Pancreas (tissue), 10 donors: Measurements from ENCODE around the gene P2RY2. TPM values are rescaled to one million over a fixed set of nuclear protein-coding genes. Genes with fewer than 3 reads are reported as not detected.
A peak's percentile ranks its signal among the peaks of the same experiment; 100 is the strongest.
"Not testable (repeated sequence)": the region's sequence is repeated elsewhere in the genome, so short reads cannot be mapped to it uniquely, and the experiment has no call there.

Experiments
- ATAC-seq, 4 donors: fragments of 200-7000 bp; cut with Tn5 transposase; one replicate each; pipeline versions ENCODE4 v1.8.0 to v1.9.1; 2020; ENCODE audit warnings: mild to moderate bottlenecking in 4 of 4, moderate library complexity in 4 of 4
- DNase-seq, 6 donors: peaks; one replicate each; pipeline ENCODE4 v3.0.0-alpha.2; 2020
- FAIRE-seq: peaks from 2 replicates; lab custom pipeline; 2012; peaks lifted over from hg19 to GRCh38; lab: Jason Lieb, UNC
- H3K27ac ChIP-seq, 4 donors: fragments of 200-600 bp; sonication (generic); 1 replicate in 3 of 4; 2 replicates in 1 of 4; pipeline versions ENCODE4 v1.5.0 to v1.8.0; 2020
- H3K27me3 ChIP-seq, 4 donors: fragments of 200-600 bp; one replicate each; pipeline ENCODE4 v1.8.0; 2021
- H3K36me3 ChIP-seq, 3 donors: fragments of 200-600 bp; sonication (generic) in 1 of 3; one replicate each; pipeline versions ENCODE4 v1.5.0 to v1.8.0; 2020 to 2021
- H3K4me1 ChIP-seq, 3 donors: fragments of 200-600 bp; one replicate each; pipeline ENCODE4 v1.8.0; 2021
- H3K4me3 ChIP-seq, 4 donors: fragments of 200-600 bp; sonication (generic) in 2 of 4; one replicate each; pipeline versions ENCODE4 v1.5.0 to v1.8.0; 2020 to 2021
- H3K9me3 ChIP-seq, 4 donors: fragments of 200-600 bp; one replicate each; pipeline ENCODE4 v1.8.0; 2021
- WGBS, 2 donors: extraction: QIAGEN DNeasy Blood & Tissue Kit; methylation state at CpG; one replicate each; pipeline ENCODE4 v1.1.7; 2013; 5-methylcytosine and 5-hydroxymethylcytosine counted together
- intact Hi-C, 3 donors: fragments of 100-400 bp; cut with DNase I; formaldehyde crosslinking; loops; one replicate each; pipeline versions ENCODE4 v1.11.1 to v1.14.2; 2022
- polyA plus RNA-seq, 2 donors: library from polyadenylated mRNA; stranded (reverse); fragments of 200-250 nt; gene quantifications; one replicate each; pipeline ENCODE4 v1.2.3, GENCODE V29; 2013
- total RNA-seq, 6 donors: library from RNA; stranded (reverse); fragmentation: NEBNext Ultra II Directional in 4 of 6; extraction: Animal tissue kit (Norgen Biotek cat#: 25700) in 4 of 6; gene quantifications; one replicate each; pipeline versions ENCODE4 v1.2.1 to v1.2.4, GENCODE V29; 2021 to 2023
- TF ChIP-seq, protein P1 (sequence below), 4 donors: fragments of 200-600 bp; sonication (generic) in 3 of 4; IDR thresholded peaks; one replicate each; pipeline versions ENCODE4 v1.5.0 to v1.8.0; 2021; ENCODE audit warnings: antibody characterized with exemption in 4 of 4
- donor health status: healthy with polysubstance abuse.
- donor health status: DM: no; HTN: no; CAD: no; lungs with moderate emphysema.
- donor health status: DM: no; HTN: no; CAD: no.
- donor health status: control.
- donor health status: control.
- donor health status: Bipolar disorder and iron deficiency.
- donor health status: DM: yes; HTN: yes; CAD: no.
- donor health status: DM: no; HTN: no; CAD: no.
- donor health status: DM: no; HTN: no; CAD: no.
- donor health status: DM: yes; HTN: yes; CAD: no.

P2RY2 gene
- total and polyA plus RNA-seq, 8 donors: 0.24 to 2.0 (median 0.47) TPM

DNA sequence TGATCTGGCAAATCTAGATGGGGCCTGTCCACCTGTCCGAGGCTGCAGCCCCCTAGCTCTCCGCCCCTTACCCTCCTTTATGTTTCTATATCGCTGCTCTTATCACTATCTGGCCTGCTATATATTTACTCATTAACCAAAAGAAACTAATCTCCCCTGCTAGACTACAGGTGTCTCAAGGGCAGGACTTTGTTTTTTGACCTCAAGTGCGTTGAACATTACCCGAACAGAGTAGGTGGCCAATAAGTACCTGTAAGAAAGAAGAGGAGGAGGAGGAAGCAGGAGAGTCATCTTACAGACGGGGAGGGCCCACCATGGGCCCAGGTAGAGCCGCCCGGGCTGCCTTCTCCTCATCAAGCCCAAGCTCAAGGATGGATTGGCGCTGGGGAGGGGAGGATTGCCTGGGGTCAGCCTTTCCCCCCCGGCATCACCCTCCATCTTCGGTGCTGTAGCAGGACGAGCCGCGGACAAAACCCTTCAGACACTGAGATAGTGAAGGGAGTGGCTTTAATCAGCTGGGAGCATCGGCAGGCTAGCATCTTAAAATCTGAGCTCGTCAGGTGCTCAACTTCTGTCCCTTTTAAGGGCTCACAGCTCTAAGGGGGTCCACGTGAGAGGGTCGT is 52.9 kb downstream of the P2RY2 start:
- no peak overlapping the region for H3K27ac ChIP-seq
- TF ChIP-seq, protein P1, sequence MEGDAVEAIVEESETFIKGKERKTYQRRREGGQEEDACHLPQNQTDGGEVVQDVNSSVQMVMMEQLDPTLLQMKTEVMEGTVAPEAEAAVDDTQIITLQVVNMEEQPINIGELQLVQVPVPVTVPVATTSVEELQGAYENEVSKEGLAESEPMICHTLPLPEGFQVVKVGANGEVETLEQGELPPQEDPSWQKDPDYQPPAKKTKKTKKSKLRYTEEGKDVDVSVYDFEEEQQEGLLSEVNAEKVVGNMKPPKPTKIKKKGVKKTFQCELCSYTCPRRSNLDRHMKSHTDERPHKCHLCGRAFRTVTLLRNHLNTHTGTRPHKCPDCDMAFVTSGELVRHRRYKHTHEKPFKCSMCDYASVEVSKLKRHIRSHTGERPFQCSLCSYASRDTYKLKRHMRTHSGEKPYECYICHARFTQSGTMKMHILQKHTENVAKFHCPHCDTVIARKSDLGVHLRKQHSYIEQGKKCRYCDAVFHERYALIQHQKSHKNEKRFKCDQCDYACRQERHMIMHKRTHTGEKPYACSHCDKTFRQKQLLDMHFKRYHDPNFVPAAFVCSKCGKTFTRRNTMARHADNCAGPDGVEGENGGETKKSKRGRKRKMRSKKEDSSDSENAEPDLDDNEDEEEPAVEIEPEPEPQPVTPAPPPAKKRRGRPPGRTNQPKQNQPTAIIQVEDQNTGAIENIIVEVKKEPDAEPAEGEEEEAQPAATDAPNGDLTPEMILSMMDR (IDR thresholded peaks at IDR 0.05): no peak
- ATAC-seq (no peak), FAIRE-seq (no peak), DNase-seq (no peak)
- H3K36me3 ChIP-seq: no peaks in the 10 kb centered on the region
- no peaks in the 10 kb centered on the region for H3K9me3 ChIP-seq
- WGBS, 2 donors: 75 to 77% methylated on average over 18 of the region's 18 CpGs
- no peaks in the 10 kb centered on the region for H3K27me3 ChIP-seq
- H3K4me3 ChIP-seq: no peak overlapping the region
- intact Hi-C loops: no loop called here
- H3K4me1 ChIP-seq: no peaks in the 10 kb centered on the region

DNA sequence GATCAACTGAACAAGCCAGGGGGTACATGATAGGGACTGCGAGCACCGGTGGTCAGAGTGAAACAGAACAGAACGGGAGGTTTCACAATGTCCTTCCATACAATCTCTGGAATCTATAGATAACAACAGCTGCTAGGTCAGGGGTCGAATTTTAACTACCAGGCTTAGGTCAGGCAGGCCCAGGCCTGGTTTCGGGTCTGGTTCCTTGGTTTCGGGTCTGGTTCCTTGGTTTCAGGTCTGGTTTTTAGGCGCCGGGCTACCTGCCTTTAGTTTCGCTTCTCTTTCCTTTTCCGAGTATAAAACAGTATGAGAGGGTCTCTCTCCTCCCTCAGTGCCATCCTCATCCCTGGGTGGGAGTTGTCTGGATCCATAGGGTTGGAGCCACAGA is 53.4 kb downstream of the P2RY2 start:
- intact Hi-C loops, H3K27me3 ChIP-seq, FAIRE-seq, ATAC-seq, H3K36me3 ChIP-seq, H3K9me3 ChIP-seq, H3K27ac ChIP-seq, H3K4me3 ChIP-seq, DNase-seq, H3K4me1 ChIP-seq: not testable (repeated sequence)
- WGBS, 2 donors: 85 to 87% methylated on average over 10 of the region's 10 CpGs

DNA sequence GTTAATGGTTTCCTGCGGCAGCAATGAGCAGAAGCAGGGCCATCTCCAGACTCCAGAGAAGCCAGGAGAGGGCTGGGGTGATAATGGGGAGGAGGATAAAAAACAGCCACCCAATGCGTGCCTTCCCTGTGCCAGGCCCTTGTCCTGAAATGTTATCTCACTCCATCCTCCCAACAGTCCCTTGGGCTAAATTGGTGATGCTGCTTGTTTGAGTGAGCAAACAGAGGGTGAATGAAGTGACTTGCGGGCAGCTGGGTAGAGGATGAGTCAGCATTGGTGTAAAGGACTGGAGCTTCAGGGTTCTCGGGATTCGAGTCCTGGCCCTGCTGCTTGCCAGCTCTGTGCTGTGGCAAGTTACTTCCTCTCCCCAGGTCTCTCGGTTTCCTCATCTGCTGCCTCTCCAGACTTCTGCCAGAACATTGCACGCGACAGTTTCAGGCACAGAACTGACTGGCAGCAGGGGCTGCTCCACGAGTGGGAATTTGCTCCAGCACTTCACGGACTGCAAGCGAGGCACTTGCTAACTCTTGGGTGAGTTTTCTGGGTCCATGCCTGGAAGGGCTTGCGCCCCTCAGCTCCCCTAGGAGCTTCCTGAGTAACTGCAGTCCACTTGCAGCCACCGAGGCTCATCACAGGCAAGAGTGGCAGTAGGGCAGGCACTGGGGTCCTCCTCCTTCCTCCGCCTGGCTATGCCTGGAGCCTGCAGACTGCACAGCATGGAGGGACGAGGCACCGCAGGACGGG is 54.0 kb downstream of the P2RY2 start, which contains the start of gene P2RY6:
Gene P2RY6 (plus strand): TSS at position 403 of the 744 bp plus-strand sequence. CDS start 24,181 bp downstream, outside the sequence.
- 82 to 92% methylated on average over 17 of the region's 17 CpGs for WGBS, 2 donors
- Histone ChIP-seq H3K4me3 (no peak within 1 kb of the TSS), H3K36me3 (no peaks in the 10 kb centered on the region), H3K9me3 (no peaks in the 10 kb centered on the region), H3K27me3 (no peaks in the 10 kb centered on the region), H3K27ac (no peak within 1 kb of the TSS), H3K4me1 (no peaks in the 10 kb centered on the region)
- FAIRE-seq (no peak), DNase-seq (no peak), ATAC-seq (peak in 3 of 4 donors; percentile 19 to 64 (median 58))
- TF ChIP-seq, protein P1 (IDR thresholded peaks at IDR 0.05): no peak
- intact Hi-C loops: no loop called here

DNA sequence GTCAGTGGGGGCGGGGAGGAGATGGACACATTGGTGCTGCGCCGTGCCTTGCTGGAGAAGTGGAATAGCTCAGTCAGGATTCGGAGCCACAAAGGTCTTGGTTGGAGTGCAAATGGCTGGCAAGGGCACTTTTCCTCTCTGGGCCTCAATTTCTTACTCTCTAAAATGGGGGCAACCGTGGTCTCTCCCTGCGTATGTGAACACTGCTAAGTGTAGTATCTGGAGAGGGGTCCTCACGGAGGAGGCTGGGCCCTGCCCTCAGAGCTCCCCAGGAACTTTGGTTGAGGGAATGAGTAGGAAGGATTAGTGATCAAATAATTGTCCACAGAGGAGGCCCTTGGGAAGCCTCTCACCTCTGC is 54.6 kb downstream of the P2RY2 start:
- WGBS, 2 donors: 91 to 92% methylated on average over 7 of the region's 7 CpGs
- TF ChIP-seq, protein P1 (IDR thresholded peaks at IDR 0.05): no peak
- intact Hi-C loops: no loop called here
- H3K4me3 ChIP-seq: no peak overlapping the region
- no peaks in the 10 kb centered on the region for H3K27me3 ChIP-seq
- H3K27ac ChIP-seq: no peak overlapping the region
- H3K9me3 ChIP-seq: no peaks in the 10 kb centered on the region
- H3K36me3 ChIP-seq: no peaks in the 10 kb centered on the region
- ATAC-seq (no peak), DNase-seq (no peak), FAIRE-seq (no peak)
- no peaks in the 10 kb centered on the region for H3K4me1 ChIP-seq

DNA sequence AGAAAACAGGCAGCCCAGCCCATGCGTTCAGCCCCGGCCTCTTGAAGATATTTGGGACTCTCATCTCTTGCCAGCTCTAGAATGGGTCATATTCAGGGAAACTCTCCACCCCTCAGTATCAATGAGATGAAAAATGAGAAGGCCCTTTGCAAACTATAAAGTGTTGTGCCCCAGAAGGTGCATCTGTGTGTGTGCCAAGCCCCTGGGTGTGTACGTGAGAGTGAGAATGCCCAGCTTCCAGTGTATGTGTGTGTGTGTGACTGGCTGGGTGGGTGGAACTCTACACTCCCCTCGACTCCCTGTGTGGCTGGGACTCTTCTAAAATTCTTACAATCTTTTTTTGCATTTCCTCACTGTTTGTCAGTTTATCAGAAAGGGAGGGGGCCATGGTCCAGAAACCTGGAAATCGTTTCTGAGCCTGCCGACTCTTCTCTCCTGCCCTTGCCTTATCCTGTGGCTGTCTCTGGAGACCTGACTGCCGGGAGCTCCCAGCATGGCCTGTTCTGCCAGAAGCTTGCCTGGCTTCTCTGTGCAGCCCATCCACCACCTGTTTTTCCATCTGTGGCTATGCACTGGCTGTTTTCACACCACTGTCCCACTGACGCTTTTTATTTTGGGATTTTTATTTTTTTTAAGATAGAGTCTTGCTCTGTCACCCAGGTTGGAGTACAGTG is 55.3 kb downstream of the P2RY2 start:
- Histone ChIP-seq H3K27ac (no peak overlapping the region), H3K27me3 (no peaks in the 10 kb centered on the region), H3K4me3 (no peak overlapping the region), H3K9me3 (no peaks in the 10 kb centered on the region), H3K36me3 (no peaks in the 10 kb centered on the region), H3K4me1 (no peaks in the 10 kb centered on the region)
- TF ChIP-seq, protein P1 (IDR thresholded peaks at IDR 0.05): no peak
- intact Hi-C loops: no loop called here
- ATAC-seq (no peak), FAIRE-seq (no peak), DNase-seq (no peak)
- 70 to 82% methylated on average over 8 of the region's 8 CpGs for WGBS, 2 donors

DNA sequence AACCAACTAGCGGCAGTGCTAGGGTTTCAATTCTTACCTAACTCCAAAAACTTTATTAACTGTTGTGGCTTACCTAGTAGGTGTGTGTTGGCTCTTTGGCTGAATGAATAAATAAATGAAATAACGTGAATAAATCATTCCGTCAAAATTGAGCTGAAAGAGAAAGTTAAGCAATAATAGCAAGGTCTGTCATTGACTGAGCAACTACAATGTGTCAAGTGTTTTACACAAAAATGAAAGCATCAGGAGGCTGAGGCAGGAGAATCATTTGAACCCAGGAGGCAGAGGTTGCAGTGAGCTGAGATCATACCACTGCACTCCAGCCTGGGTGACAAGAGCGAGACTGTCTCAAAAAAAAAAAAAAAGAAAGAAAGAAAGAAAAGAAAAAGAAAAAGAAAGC is 56.1 kb downstream of the P2RY2 start:
- 84 to 92% methylated on average over 4 of the region's 4 CpGs for WGBS, 2 donors
- H3K36me3 ChIP-seq, H3K27ac ChIP-seq, H3K9me3 ChIP-seq, H3K27me3 ChIP-seq, ATAC-seq, DNase-seq, H3K4me3 ChIP-seq, H3K4me1 ChIP-seq, FAIRE-seq, intact Hi-C loops: not testable (repeated sequence)
